A673 (cell line): ENCODE results near the gene KRTAP10-7. TPM values are rescaled to one million over a fixed set of nuclear protein-coding genes. Genes with fewer than 3 reads are reported as not detected.

Source experiments
- BruUV-seq: library from RNA; stranded (reverse); fragments of 400-500 nt; replicated peaks from 2 replicates; lab custom pipeline; 2021; lab: Mats Ljungman, UMichigan
- CTCF ChIA-PET: fragments of 300-600 bp; sonication (Branson Sonifier 250); formaldehyde crosslinking; loops from one replicate; lab custom pipeline; 2022; ENCODE audit warnings: antibody characterized with exemption; lab: Charles Lee
- POLR2A ChIA-PET: fragments of 300-600 bp; sonication (Branson Sonifier 250); formaldehyde crosslinking; loops from one replicate; lab custom pipeline; 2022; ENCODE audit warnings: antibody characterized with exemption; ENCODE audit not compliant: low non-redundant PET; lab: Charles Lee
- DNase-seq: peaks from one replicate; pipeline ENCODE4 v3.0.0-alpha.2; 2015; ENCODE audit warnings: low spot score
- H3K27ac ChIP-seq: fragments of 200-600 bp; sonication (generic); 2 replicates; pipeline ENCODE4 v1.5.1; 2016; ENCODE audit warnings: mixed run types, low read depth, mild to moderate bottlenecking, mixed read lengths, antibody characterized with exemption, low read length; ENCODE audit not compliant: poor library complexity, severe bottlenecking
- H3K27me3 ChIP-seq: fragments of 200-600 bp; sonication (generic); replicated peaks from 2 replicates; pipeline ENCODE4 v1.6.1; 2017; ENCODE audit warnings: mixed run types, low read depth, mild to moderate bottlenecking, mixed read lengths, antibody characterized with exemption, low read length; ENCODE audit not compliant: insufficient read depth, poor library complexity
- H3K36me3 ChIP-seq: fragments of 200-600 bp; sonication (generic); 2 replicates; pipeline ENCODE4 v1.6.1; 2016; ENCODE audit warnings: mixed run types, mild to moderate bottlenecking, mixed read lengths, antibody characterized with exemption, low read length; ENCODE audit not compliant: insufficient read depth, poor library complexity, severe bottlenecking
- H3K4me1 ChIP-seq: fragments of 200-600 bp; sonication (generic); 2 replicates; pipeline ENCODE4 v1.6.1; 2017; ENCODE audit warnings: mixed run types, mild to moderate bottlenecking, mixed read lengths, antibody characterized with exemption, low read length; ENCODE audit not compliant: insufficient read depth, poor library complexity, severe bottlenecking
- H3K4me3 ChIP-seq: fragments of 200-600 bp; sonication (generic); 2 replicates; pipeline ENCODE4 v1.5.1; 2016; ENCODE audit warnings: low read depth, mixed run types, mild to moderate bottlenecking, mixed read lengths, low read length; ENCODE audit not compliant: poor library complexity, severe bottlenecking
- H3K9me3 ChIP-seq: fragments of 200-600 bp; sonication (generic); 2 replicates; pipeline ENCODE4 v1.6.1; 2016; ENCODE audit warnings: mixed run types, low read depth, mild to moderate bottlenecking, mixed read lengths, antibody characterized with exemption, low read length; ENCODE audit not compliant: poor library complexity, severe bottlenecking
- EZH2 ChIP-seq: fragments of 200-600 bp; sonication (generic); IDR thresholded peaks from 2 replicates; pipeline ENCODE4 v1.6.1; 2017; ENCODE audit warnings: borderline replicate concordance, low read depth, mild to moderate bottlenecking, mixed read lengths, antibody characterized with exemption, low read length; ENCODE audit not compliant: poor library complexity, severe bottlenecking
- intact Hi-C: fragments of 100-400 bp; cut with micrococcal nuclease; formaldehyde crosslinking; loops from one replicate; pipeline ENCODE4 v1.10.0; 2022; ENCODE audit not compliant: unreplicated experiment
- total RNA-seq: library from RNA; stranded (reverse); gene quantifications from 2 replicates; pipeline ENCODE4 v1.2.3, GENCODE V29; 2021
- TF ChIP-seq, protein P1 (sequence below): fragments of 300-800, 200-600 bp; sonication (generic); conservative IDR thresholded peaks from 2 replicates; pipeline ENCODE4 v1.5.1; 2017; ENCODE audit warnings: low read depth, mild to moderate bottlenecking, antibody characterized with exemption, low read length, moderate library complexity, mixed read lengths

Gene KRTAP10-7
- total RNA-seq, 1 experiment from 2014 or later = not detected

DNA sequence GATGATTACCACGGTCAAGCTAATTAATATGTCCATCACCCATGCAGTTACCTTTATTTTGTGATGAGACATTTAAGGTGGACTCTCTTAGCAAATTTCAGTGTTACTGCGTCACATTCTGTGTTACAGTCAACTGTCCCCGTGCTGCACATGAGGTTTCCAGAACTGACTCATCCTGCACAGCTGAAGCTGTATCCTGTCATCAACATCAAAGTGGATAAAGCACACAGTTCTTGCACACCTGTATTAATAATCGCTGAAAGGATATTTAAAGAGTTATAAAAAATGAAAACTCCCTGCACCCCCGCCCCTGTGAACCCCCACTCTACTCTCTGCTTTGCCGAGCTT lies 16.6 kb upstream of the KRTAP10-7 start:
- TF ChIP-seq, protein P1, sequence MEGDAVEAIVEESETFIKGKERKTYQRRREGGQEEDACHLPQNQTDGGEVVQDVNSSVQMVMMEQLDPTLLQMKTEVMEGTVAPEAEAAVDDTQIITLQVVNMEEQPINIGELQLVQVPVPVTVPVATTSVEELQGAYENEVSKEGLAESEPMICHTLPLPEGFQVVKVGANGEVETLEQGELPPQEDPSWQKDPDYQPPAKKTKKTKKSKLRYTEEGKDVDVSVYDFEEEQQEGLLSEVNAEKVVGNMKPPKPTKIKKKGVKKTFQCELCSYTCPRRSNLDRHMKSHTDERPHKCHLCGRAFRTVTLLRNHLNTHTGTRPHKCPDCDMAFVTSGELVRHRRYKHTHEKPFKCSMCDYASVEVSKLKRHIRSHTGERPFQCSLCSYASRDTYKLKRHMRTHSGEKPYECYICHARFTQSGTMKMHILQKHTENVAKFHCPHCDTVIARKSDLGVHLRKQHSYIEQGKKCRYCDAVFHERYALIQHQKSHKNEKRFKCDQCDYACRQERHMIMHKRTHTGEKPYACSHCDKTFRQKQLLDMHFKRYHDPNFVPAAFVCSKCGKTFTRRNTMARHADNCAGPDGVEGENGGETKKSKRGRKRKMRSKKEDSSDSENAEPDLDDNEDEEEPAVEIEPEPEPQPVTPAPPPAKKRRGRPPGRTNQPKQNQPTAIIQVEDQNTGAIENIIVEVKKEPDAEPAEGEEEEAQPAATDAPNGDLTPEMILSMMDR = no peak
- no peak for TF ChIP-seq EZH2
- POLR2A ChIA-PET = no interaction called here

DNA sequence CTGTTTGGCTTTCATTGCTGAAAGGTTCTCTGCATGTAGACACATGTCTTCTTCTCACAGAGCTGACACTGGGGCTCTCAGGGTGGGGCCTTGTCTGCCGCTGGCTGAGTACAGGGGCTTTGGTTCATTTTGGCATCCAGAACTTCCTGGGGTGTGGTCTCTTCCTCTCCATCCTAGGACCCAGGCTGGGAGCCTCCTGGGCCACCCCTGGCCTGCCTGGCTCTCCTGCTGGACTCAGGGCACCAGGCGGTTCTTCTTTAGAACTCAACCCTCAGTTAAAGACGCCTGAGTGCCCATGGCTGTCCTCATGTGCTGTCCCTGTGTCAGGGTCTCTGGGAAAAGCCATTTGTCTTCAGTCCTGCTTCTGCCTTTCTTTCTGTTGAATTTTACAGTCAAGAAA lies 14.5 kb upstream of the KRTAP10-7 start:
- no peak overlapping the region for H3K27ac ChIP-seq
- BruUV-seq = no TSS peak
- H3K27me3 ChIP-seq = no peaks in the 10 kb centered on the region
- H3K4me3 ChIP-seq = no peak overlapping the region
- peaks cover 13% of the 10 kb centered on the region for H3K9me3 ChIP-seq
- no peaks in the 10 kb centered on the region for H3K4me1 ChIP-seq
- DNase-seq = no peak
- ChIA-PET POLR2A (no interaction called here), CTCF (no interaction called here)
- TF ChIP-seq, protein P1 = no peak
- TF ChIP-seq EZH2 = no peak
- intact Hi-C loops = no loop called here
- no peaks in the 10 kb centered on the region for H3K36me3 ChIP-seq

More for the DNA sequence above, 16.6 kb upstream of the KRTAP10-7 start:
- CTCF ChIA-PET = no interaction called here
- no peaks in the 10 kb centered on the region for H3K36me3 ChIP-seq
- no peaks in the 10 kb centered on the region for H3K27me3 ChIP-seq
- no peak overlapping the region for H3K27ac ChIP-seq
- BruUV-seq = no TSS peak
- intact Hi-C loops = no loop called here
- H3K4me3 ChIP-seq = no peak overlapping the region
- no peak for DNase-seq
- H3K9me3 ChIP-seq = peaks cover 13% of the 10 kb centered on the region
- H3K4me1 ChIP-seq = no peaks in the 10 kb centered on the region

DNA sequence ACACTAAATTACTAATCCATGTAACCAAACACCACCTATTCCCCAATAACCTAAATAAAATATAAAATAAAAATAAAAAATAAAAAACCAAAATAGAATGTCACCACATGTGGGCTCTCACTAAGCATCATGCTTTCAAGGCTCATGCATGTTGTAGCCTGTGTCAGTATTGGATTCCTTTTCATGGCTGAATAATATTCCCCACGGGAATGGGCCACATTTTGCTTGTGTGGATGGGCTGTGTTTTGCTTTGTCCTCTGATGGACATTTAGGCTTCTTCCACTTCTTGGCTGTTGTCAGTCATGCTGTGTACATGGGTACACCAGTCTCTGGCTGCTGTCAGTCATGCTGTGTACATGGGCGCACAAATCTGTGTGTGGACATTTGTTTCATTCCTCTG lies 11.3 kb upstream of the KRTAP10-7 start:
- CTCF ChIA-PET = no interaction called here
- DNase-seq = no peak
- BruUV-seq = no TSS peak

More for the DNA sequence above, 11.3 kb upstream of the KRTAP10-7 start:
- intact Hi-C loops = no loop called here
- Histone ChIP-seq H3K9me3 (no peaks in the 10 kb centered on the region), H3K4me3 (no peak overlapping the region), H3K36me3 (no peaks in the 10 kb centered on the region), H3K27ac (no peak overlapping the region), H3K4me1 (no peaks in the 10 kb centered on the region), H3K27me3 (no peaks in the 10 kb centered on the region)
- POLR2A ChIA-PET = no interaction called here
- TF ChIP-seq EZH2 = no peak
- TF ChIP-seq, protein P1 = no peak
